ENCODE measurements around the gene DPY30. TPM values are rescaled to one million over a fixed set of nuclear protein-coding genes. Genes with fewer than 3 reads are reported as not detected.

Gene DPY30
- total RNA-seq, 4 donors from 2014 or later, result 53.4 to 88.1 (median 70.2) TPM

DNA sequence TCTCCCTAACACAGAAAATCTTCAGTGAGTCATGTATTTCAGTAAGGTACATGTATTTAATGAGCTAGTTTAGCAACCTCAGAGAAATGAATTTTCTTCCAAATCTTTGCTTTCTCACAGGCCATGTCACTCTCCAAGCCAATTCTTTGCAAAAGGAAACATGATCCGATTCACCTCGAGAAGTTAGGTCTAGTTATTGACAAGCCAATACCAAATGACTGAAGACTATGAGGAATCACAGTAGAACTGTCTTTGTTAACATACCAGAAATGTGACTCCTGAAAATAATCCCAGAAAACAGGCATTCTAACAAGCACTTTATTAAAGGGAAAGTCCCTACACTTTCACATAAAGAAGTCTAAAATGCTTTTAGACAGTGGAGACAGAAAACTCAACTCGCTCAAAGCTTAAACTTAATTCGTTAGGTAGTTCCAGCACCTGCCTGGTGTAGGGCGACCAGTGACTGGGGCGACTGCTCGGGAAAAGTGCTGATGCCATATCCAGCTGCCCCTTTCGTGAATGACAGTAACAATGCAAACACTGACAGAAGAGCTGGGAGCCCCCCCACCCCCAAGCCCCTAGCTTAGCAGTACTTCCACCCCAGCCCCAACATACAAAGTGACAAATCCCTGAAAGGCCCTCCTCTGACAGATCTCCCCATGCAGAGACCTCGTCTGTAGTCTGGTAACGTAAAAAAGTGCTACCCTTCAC lies 30.6 kb downstream of the DPY30 start:
- ATAC-seq, result no peak
- Histone ChIP-seq H3K27ac (peak overlapping the region; percentile 54 to 98 (median 96)), H3K36me3 (peaks cover 0 to 8% of the 10 kb centered on the region in 2 donors), H3K4me1 (peaks cover 0 to 52% (median 7%) of the 10 kb centered on the region in 3 donors), H3K9me3 (no peaks in the 10 kb centered on the region), H3K4me3 (peak overlapping the region; percentile 66 to 90), H3K27me3 (no peaks in the 10 kb centered on the region)
- WGBS, 2 donors (ENCODE audit: low coverage in 1 of 2), result 0 to 3% methylated on average over 2 to 5 of the region's 10 CpGs
- TF ChIP-seq EP300 (IDR thresholded peaks at IDR 0.05), result no peak
- no peak for TF ChIP-seq POLR2A (IDR thresholded peaks at IDR 0.05)
- no peak for TF ChIP-seq CTCF (IDR thresholded peaks at IDR 0.05)
- TF ChIP-seq POLR2AphosphoS5 (IDR thresholded peaks at IDR 0.05), result no peak

- Histone ChIP-seq H3K27me3 (no peaks in the 10 kb centered on the region), H3K9me3 (no peaks in the 10 kb centered on the region), H3K4me1 (peaks cover 0 to 55% (median 7%) of the 10 kb centered on the region in 3 donors), H3K4me3 (no peak overlapping the region), H3K36me3 (no peaks in the 10 kb centered on the region), H3K27ac (no peak overlapping the region)
- TF ChIP-seq POLR2AphosphoS5 (IDR thresholded peaks at IDR 0.05) (no peak), EP300 (IDR thresholded peaks at IDR 0.05) (no peak), CTCF (IDR thresholded peaks at IDR 0.05) (no peak), POLR2A (IDR thresholded peaks at IDR 0.05) (no peak)
- ATAC-seq, result no peak
These were observed 32.5 kb downstream of the DPY30 start for GRCh38 chr2:32007121-32007391.

- Histone ChIP-seq H3K9me3 (no peaks in the 10 kb centered on the region), H3K4me3 (no peak overlapping the region), H3K27ac (no peak overlapping the region), H3K27me3 (no peaks in the 10 kb centered on the region), H3K4me1 (peaks cover 0 to 45% (median 4%) of the 10 kb centered on the region in 3 donors), H3K36me3 (no peaks in the 10 kb centered on the region)
- 91 to 93% methylated on average over 2 of the region's 2 CpGs for WGBS, 2 donors (ENCODE audit: low coverage in 1 of 2)
- TF ChIP-seq CTCF (IDR thresholded peaks at IDR 0.05) (no peak), POLR2AphosphoS5 (IDR thresholded peaks at IDR 0.05) (no peak), EP300 (IDR thresholded peaks at IDR 0.05) (no peak), POLR2A (IDR thresholded peaks at IDR 0.05) (no peak)
- ATAC-seq, result no peak
These were observed 34.1 kb downstream of the DPY30 start for GRCh38 chr2:32005371-32005976.

- Histone ChIP-seq H3K27ac (no peak overlapping the region), H3K9me3 (no peaks in the 10 kb centered on the region), H3K36me3 (no peaks in the 10 kb centered on the region), H3K27me3 (no peaks in the 10 kb centered on the region), H3K4me1 (peaks cover 0 to 38% (median 4%) of the 10 kb centered on the region in 3 donors), H3K4me3 (no peak overlapping the region)
- no peak for ATAC-seq
- WGBS, 2 donors (ENCODE audit: low coverage in 1 of 2), result 93 to 100% methylated on average over 2 of the region's 2 CpGs
- TF ChIP-seq POLR2AphosphoS5 (IDR thresholded peaks at IDR 0.05) (no peak), CTCF (IDR thresholded peaks at IDR 0.05) (no peak), EP300 (IDR thresholded peaks at IDR 0.05) (no peak), POLR2A (IDR thresholded peaks at IDR 0.05) (no peak)
These were observed 35.8 kb downstream of the DPY30 start for GRCh38 chr2:32003791-32004190.

DNA sequence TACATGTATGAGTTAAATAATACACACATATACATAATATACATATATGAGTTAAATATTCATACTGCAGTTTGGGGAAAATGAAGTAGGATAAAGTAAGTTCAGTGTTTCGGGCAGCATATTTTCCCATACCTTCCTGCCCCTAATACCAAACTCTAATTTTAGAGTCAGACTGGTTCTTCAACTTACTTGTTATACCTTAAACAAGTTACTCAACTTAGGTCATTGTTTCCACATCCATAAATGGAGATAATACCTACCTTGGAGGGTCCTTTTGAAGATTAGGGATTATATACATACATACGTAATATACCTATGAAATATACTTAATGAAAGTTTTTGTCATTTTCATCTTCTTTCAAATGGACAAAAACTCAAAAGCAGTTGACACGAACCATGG lies 37.2 kb downstream of the DPY30 start:
- 85 to 89% methylated on average over 3 of the region's 3 CpGs for WGBS, 2 donors (ENCODE audit: low coverage in 1 of 2)
- TF ChIP-seq POLR2AphosphoS5 (IDR thresholded peaks at IDR 0.05), result no peak
- TF ChIP-seq EP300 (IDR thresholded peaks at IDR 0.05), result no peak
- no peak for TF ChIP-seq CTCF (IDR thresholded peaks at IDR 0.05)
- TF ChIP-seq POLR2A (IDR thresholded peaks at IDR 0.05), result no peak
- Histone ChIP-seq H3K4me3 (no peak overlapping the region), H3K36me3 (no peaks in the 10 kb centered on the region), H3K9me3 (no peaks in the 10 kb centered on the region), H3K27me3 (no peaks in the 10 kb centered on the region), H3K27ac (no peak overlapping the region), H3K4me1 (peaks cover 0 to 25% (median 0%) of the 10 kb centered on the region in 3 donors)
- ATAC-seq, result no peak
